Measurements from ENCODE around the gene RRAS. TPM values are rescaled to one million over a fixed set of nuclear protein-coding genes. Genes with fewer than 3 reads are reported as not detected.
"Not testable (repeated sequence)": the region's sequence is repeated elsewhere in the genome, so short reads cannot be mapped to it uniquely, and the experiment has no call there.

Gene RRAS
- total RNA-seq, 2 donors from 2014 or later: 6.6 to 9.1 TPM

DNA sequence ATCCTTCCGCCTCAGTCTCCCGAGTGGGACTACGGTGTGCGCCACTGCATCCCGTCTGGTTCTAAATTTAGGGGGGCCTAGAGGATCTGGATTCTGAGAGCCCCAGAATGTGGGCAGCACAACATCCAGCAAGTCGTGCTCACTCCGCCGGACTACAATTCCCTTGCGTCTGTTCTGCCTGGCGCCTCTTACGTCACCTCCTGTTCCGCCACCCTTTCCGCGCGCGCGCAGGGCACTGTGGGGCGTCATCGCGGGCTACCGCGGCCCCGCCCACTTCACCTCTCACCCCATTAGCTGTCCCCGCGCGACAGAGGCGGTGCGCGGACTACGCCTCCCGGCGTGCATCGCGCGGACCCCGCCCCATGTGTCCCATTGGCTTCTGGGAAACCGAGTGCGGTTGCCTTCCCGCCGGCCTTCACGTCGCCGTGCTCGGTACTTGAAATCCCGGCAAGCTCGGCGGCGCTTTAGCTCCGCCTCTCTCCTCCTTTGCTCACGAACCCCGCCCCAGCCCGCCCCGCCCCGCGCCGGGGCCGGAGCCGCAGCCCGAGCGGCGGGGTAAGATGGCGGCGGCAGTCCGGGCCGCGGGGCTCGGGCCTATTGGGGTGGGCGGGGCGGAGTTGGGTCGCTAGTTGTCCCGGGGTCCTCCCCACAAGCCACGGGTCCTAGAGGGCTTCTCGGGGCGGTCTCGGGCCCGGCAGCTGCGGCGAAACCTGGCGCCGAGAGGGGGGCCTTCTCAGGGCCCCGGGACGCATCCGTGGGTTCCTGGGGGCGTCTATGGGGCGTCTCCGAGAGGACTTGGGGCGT, 1.9 kb upstream of the RRAS start, which contains the start of gene SCAF1:
SCAF1 (plus strand) TSS at position 522 of the 804 bp plus-strand sequence. CDS start 2,818 bp downstream, outside the sequence.
- no peaks in the 10 kb centered on the region for H3K27me3 Mint-ChIP-seq
- H3K27ac Mint-ChIP-seq: peak within 1 kb of the TSS; percentile 98
- peaks cover 4% of the 10 kb centered on the region for H3K36me3 Mint-ChIP-seq (ENCODE audit: low read depth)
- peak within 1 kb of the TSS; percentile 95 for H3K4me3 Mint-ChIP-seq
- peaks cover 50% of the 10 kb centered on the region for H3K4me1 Mint-ChIP-seq
- H3K9me3 ChIP-seq (ENCODE audit: control insufficient read depth, low read length, poor library complexity, severe bottlenecking): no peaks in the 10 kb centered on the region
- peak; percentile 75 for ATAC-seq
- peak; percentile 98 to 100 (median 99) for DNase-seq

DNA sequence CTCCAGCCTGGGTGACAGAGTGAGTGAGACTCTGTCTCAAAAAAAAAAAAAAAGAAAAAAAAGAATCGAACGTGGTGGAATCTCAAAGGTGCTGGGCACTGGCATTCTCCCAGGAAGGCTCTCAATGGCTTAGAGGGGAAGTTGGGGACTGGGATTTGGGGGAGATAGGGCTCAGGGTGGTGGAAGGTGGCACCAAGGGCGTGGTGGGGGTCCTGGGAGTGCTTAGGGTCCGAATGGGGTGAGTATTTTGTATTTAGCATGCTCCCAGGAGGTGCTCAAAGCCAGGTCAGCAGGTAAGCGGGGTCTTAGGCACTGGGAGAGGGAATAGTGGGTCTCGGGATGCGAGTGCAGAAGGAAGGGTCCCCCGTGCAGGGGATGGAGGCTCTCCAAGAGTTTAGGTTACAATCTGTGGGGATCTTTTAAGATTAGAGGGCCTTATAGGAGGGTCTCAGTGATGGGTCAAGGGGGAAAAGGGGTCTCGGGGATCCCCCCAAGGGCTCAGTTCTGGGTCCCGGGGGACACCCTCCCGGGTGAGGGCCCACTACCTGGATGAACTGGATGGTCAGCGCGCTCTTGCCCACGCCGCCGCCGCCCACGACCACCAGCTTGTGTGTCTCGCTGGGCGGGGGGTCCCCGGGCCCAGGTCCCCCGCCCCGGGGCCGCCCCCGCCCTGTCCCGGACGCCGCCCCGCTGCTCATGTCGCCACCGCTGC, 386 bp downstream of the RRAS start:
- no peaks in the 10 kb centered on the region for H3K9me3 ChIP-seq (ENCODE audit: control insufficient read depth, low read length, poor library complexity, severe bottlenecking)
- Mint-ChIP-seq H3K27ac (peak overlapping the region; percentile 98), H3K4me3 (peak overlapping the region; percentile 95), H3K4me1 (peaks cover 50% of the 10 kb centered on the region), H3K27me3 (no peaks in the 10 kb centered on the region), H3K36me3 (ENCODE audit: low read depth) (peaks cover 4% of the 10 kb centered on the region)
- no peak for ATAC-seq
- no peak for DNase-seq

DNA sequence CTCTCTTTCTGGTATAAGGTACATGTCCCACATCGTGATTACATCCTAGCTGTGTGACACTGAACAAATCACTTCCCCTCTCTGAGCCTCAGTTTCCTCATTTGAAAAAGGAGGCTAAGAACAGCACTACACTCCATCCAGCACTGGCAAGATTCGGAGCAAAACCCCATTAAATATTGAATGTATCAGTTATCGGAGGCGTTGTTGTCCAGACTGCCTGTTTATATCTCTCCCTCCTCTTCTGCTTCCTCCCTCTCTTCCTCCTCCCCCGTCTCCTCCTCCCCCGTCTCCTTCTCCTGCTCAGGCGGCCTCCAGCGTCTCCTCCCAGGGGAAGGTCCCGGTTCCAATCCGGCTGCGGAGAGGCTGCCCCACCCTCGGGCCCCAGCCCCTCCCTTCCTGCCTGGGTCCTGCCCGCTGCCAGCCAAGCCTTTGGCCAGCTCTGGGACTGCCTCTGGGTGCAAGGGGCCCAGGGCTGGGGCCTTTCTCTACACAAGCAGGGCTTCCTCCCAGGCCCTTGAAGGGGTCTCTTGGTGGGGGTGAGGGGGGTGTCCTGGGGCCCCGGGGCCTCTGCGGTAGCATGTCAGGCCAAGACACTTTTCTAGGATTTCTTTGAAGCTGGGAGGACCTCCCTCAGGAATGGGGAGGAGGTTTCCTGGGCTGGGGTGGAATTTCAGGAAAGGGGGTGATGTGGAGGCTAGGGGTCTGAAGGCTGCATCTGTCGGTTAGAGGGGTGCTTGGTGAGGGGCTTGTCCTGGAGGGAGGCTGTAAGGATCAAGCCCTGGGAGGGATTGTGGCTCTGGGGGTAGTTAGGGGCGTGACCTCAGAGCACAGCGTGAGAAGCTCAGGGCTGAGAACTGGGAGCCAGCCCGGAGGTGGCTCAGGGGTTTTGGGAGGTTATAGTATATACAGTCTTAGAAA, 1.9 kb downstream of the RRAS start:
- ATAC-seq (no peak), DNase-seq (no peak)
- Mint-ChIP-seq H3K27me3 (no peaks in the 10 kb centered on the region), H3K27ac (peak overlapping the region; percentile 98), H3K36me3 (ENCODE audit: low read depth) (no peaks in the 10 kb centered on the region), H3K4me1 (peaks cover 40% of the 10 kb centered on the region), H3K4me3 (peak overlapping the region; percentile 76)
- no peaks in the 10 kb centered on the region for H3K9me3 ChIP-seq (ENCODE audit: control insufficient read depth, low read length, poor library complexity, severe bottlenecking)

DNA sequence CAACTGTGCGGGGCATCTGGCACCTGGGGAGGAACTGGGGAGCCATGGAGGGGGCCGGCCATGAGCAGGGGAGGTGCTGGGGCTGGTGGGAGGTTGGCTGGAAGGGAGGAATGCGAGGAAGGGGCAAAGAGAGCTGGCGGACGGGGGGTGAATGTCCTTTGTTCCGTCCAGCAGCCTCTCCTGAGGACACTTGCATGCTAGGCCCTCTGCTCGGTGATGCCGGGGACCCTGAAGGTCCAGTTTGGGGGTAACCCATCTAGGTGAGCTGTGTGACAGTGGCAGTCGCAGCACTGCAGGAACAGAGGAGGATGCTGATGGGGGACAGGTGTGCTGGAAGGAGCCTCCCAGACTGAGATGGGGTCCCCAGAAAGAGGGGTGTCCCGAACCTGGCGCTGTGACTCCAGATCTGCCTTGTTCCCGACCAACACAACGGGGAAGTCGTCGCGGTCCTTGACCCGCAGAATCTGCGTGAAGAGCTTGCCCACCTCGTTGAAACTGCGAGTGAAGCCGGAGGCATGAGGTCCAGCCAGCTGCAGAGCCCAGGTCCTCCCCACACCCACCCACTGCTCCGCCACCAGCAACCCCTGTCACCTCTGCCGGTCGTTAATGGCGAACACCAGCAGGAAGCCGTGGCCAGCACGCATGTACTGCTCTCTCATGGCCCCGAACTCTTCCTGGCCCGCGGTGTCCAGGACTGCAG, 3.6 kb downstream of the RRAS start:
- Mint-ChIP-seq H3K4me3 (peak overlapping the region; percentile 25), H3K4me1 (peaks cover 29% of the 10 kb centered on the region), H3K36me3 (ENCODE audit: low read depth) (no peaks in the 10 kb centered on the region), H3K27ac (peak overlapping the region; percentile 27), H3K27me3 (no peaks in the 10 kb centered on the region)
- ATAC-seq (no peak), DNase-seq (no peak)
- no peaks in the 10 kb centered on the region for H3K9me3 ChIP-seq (ENCODE audit: control insufficient read depth, low read length, poor library complexity, severe bottlenecking)

DNA sequence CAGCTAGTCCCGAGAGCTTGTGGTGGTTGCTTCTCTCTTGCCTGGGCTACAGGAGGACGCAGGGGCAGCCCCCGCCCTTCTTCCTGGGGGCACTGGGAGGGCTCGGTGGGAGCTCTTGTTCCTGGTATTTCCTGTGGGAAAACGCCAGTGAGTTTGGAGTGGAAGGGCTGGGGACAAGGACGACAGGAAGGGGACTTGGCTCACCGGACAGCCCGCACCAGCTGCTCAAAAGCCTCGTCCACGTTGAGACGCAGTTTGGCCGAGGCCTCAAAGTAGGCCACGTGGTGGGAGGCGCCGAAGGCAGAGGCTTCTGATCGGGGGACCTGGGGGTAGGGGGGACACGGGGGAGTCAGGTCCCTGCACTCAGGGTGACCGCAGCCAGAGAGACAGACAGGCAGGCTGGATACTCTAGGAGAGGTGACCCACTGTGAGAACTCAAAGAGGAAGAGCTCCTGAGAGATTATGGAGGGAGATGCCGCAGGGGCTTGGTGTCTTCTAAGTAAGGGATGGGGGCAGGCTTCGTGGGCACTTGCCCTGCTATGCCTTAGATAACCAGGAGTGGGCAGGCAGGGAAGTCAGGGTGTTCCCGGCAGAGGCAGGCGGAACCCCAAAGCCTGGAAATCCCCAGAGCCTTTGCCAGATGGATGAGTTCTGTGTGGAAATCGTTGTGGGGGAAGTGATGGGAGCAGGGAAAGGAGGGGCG, 4.3 kb downstream of the RRAS start:
- Mint-ChIP-seq H3K4me1 (peaks cover 25% of the 10 kb centered on the region), H3K4me3 (no peak overlapping the region), H3K27ac (peak overlapping the region; percentile 27), H3K36me3 (ENCODE audit: low read depth) (no peaks in the 10 kb centered on the region), H3K27me3 (no peaks in the 10 kb centered on the region)
- DNase-seq (no peak), ATAC-seq (no peak)
- no peaks in the 10 kb centered on the region for H3K9me3 ChIP-seq (ENCODE audit: control insufficient read depth, low read length, poor library complexity, severe bottlenecking)

DNA sequence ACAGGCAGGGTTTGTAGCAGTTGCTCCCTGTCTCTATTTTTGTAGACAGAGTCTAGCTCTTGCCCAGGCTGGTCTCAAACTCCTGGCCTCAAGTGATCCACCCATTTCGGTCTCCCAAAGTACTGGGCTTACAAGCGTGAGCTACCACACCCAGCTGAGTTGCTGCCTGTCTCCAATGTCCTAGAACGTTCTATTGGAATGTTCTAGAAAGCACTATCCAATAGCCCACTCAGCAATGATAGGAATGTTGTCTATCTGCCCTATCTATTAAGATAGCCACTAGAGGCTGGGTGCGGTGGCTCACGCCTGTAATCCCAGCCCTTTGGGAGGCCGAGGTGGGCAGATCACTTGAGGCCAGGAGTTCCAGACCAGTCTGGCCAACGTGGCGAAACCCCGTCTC, 6.7 kb downstream of the RRAS start:
- H3K36me3 Mint-ChIP-seq (ENCODE audit: low read depth); ATAC-seq; H3K27ac Mint-ChIP-seq; H3K4me3 Mint-ChIP-seq; H3K27me3 Mint-ChIP-seq; DNase-seq; H3K4me1 Mint-ChIP-seq; H3K9me3 ChIP-seq (ENCODE audit: control insufficient read depth, low read length, poor library complexity, severe bottlenecking): not testable (repeated sequence)

DNA sequence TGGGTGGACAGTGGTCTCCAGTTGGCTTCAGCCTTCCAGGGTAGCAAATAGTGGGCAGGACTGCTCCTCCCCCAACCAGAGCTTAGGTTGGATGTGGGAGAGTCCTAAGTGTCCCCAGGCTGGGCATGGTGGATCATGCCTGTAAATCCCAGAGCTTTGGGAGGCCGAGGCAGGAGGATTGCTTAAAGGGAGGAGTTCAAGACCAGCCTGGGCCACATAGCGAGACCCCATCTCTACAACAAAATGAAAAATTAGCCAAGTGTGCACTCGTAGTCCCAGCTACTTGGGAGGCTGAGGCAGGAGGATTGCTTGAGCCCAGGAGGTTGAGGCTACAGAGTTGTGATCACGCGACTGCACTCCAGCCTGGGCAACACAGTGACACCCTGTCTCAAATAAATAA, 7.4 kb downstream of the RRAS start:
- H3K9me3 ChIP-seq (ENCODE audit: control insufficient read depth, low read length, poor library complexity, severe bottlenecking): no peaks in the 10 kb centered on the region
- peaks cover 4% of the 10 kb centered on the region for H3K4me1 Mint-ChIP-seq
- no peak overlapping the region for H3K4me3 Mint-ChIP-seq
- peak overlapping the region; percentile 11 for H3K27ac Mint-ChIP-seq
- no peaks in the 10 kb centered on the region for H3K36me3 Mint-ChIP-seq (ENCODE audit: low read depth)
- H3K27me3 Mint-ChIP-seq: no peaks in the 10 kb centered on the region
- DNase-seq (no peak), ATAC-seq (no peak)

DNA sequence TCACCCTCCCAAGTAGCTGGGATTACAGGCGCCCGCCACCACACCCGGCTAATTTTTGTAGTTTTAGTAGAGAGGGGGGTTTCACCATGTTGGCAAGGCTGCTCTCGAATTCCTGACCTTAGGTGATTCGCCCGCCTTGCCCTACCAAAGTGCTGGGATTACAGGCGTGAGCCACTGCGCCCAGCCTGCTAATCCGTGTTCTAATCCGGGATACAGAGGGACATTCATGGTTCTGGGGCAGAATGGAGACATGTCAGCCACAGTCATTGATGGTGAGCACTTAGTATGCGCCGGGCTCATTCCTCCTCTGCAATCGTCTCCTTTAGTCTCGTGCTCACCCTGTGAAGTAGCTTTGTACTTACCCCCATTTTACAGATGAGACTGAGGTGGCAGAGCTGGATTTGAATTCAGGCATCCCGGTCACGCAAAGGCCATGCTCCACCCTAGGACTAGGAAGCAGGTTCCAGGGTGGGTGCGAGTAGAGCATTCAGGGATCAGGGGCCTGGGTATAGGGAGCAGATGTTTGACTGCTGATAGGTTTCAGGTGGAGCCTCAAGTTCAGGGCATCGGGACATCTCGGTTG, 8.2 kb downstream of the RRAS start:
- no peak overlapping the region for H3K4me3 Mint-ChIP-seq
- H3K36me3 Mint-ChIP-seq (ENCODE audit: low read depth): no peaks in the 10 kb centered on the region
- peaks cover 2% of the 10 kb centered on the region for H3K4me1 Mint-ChIP-seq
- no peaks in the 10 kb centered on the region for H3K9me3 ChIP-seq (ENCODE audit: control insufficient read depth, low read length, poor library complexity, severe bottlenecking)
- peak overlapping the region; percentile 11 for H3K27ac Mint-ChIP-seq
- H3K27me3 Mint-ChIP-seq: no peaks in the 10 kb centered on the region
- ATAC-seq: no peak
- no peak for DNase-seq

DNA sequence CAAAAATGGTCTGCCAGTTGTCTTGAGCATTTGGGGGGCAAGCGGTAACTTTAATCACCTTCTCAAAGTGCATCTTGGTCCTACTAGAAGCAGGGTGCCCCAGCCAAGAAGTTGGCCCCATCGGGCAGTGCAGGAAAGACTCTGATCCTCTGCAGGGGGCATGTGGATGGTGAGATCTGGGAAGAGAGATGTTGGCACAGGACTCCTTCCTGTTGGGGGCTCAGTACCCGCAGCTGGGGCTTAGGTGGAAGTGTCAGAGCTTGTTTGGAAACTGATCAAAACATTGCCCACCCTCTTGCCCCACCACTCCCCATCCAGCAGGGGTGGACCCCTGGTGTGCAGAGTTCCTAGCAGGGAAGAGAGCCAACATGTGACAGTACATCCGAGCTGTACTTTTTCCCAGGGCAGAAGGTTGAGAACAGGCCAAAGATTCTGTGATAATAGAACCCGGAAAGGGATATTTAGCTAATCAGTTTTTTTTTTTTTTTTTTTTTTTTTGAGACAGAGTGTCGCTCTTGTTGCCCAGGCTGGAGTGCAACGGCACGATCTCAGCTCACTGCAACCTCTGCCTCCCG, 8.8 kb downstream of the RRAS start:
- Mint-ChIP-seq H3K36me3 (ENCODE audit: low read depth) (no peaks in the 10 kb centered on the region), H3K4me1 (peaks cover 2% of the 10 kb centered on the region), H3K27ac (peak overlapping the region; percentile 65), H3K4me3 (no peak overlapping the region), H3K27me3 (no peaks in the 10 kb centered on the region)
- no peak for DNase-seq
- no peaks in the 10 kb centered on the region for H3K9me3 ChIP-seq (ENCODE audit: control insufficient read depth, low read length, poor library complexity, severe bottlenecking)
- no peak for ATAC-seq

DNA sequence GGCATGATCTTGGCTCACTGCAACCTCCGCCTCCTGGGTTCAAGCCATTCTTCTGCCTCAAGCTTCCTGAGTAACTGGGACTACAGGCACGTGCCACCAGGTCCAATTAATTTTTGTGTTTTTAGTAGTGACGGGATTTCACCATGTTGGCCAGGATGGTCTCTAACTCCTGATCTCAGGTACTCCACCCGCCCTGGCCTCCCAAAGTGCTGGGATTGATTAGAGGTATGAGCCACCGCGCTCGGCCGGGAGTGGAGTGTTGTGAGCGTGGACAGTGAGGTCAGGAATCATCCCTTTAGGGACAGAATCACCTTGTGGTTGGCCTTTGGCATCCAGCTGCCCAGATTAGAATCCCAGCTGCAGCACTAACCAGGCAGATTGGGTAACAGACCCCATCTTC, 10.3 kb downstream of the RRAS start:
- H3K9me3 ChIP-seq (ENCODE audit: control insufficient read depth, low read length, poor library complexity, severe bottlenecking): no peaks in the 10 kb centered on the region
- no peaks in the 10 kb centered on the region for H3K27me3 Mint-ChIP-seq
- no peaks in the 10 kb centered on the region for H3K36me3 Mint-ChIP-seq (ENCODE audit: low read depth)
- no peak for ATAC-seq
- H3K4me1 Mint-ChIP-seq: peaks cover 2% of the 10 kb centered on the region
- no peak for DNase-seq
- H3K4me3 Mint-ChIP-seq: no peak overlapping the region
- no peak overlapping the region for H3K27ac Mint-ChIP-seq

DNA sequence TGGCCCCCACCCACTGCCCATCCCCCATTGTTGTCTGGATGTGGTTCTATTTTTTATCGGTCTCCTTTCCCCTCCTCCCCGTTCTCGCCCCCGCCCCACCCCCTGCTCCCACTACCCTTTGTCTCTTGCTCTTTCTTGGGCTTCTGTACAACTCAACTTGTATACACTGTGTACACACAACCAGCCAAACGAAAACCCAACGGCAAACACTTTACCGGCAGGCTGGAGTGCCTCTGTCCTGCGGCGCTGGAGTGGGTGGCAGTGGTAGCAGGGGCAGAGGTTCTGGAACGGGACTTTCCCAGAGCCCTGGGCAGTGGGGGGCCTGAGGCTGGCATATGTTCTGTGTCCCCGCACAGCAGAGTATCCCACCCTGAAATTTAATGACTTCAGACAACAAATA, 13.7 kb downstream of the RRAS start:
- DNase-seq: no peak
- Mint-ChIP-seq H3K4me1 (peaks cover 9% of the 10 kb centered on the region), H3K4me3 (no peak overlapping the region), H3K27ac (no peak overlapping the region), H3K36me3 (ENCODE audit: low read depth) (peaks cover 3% of the 10 kb centered on the region), H3K27me3 (no peaks in the 10 kb centered on the region)
- H3K9me3 ChIP-seq (ENCODE audit: control insufficient read depth, low read length, poor library complexity, severe bottlenecking): no peaks in the 10 kb centered on the region
- ATAC-seq: no peak

Measured in T-helper 17 cell (primary cell).